SIG-M5 treated with dmso at 0.1 percent for 504 hours (cell line): ENCODE results near the gene SHPK.

Experiments
- DNase-seq: peaks from one replicate; lab custom pipeline; 2025; ENCODE audit not compliant: unreplicated experiment; lab: John Stamatoyannopoulos, UW

The SHPK gene

GRCh38 chr17:3558603-3559269 lies 77.3 kb downstream of the SHPK start:
- DNase-seq: no peak
